ENCODE measurements around the gene VPS26A.

The VPS26A gene

DNA sequence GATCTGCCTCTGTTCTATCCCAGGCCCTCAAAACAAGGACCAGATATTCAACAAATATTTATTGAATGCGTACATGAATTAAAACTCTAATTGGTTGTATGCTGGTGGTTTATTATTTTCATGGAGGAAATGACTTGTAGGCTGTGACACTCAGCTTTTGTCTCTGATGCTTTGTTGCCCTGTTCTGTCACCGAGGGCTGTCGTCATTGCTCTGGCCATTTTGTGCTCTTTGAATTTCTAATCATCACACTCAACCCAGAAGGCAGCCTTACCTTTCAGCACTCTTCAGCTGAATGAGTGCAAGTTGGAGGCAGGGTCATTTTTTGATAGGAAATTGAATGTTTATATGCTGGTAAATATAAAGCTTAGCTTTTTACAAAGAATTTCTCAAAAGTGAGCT lies 21.5 kb upstream of the VPS26A start:
- TF ChIP-seq SIN3A (IDR thresholded peaks at IDR 0.05; ENCODE audit: borderline replicate concordance, insufficient read depth, low read length) (no peak), POLR2AphosphoS5 (IDR thresholded peaks at IDR 0.05; ENCODE audit: low read depth, low read length) (no peak), FOXP2 (optimal IDR thresholded peaks at IDR 0.05; ENCODE audit: borderline replicate concordance, extremely low read depth, extremely low read length, insufficient read depth) (no peak), TAF1 (IDR thresholded peaks at IDR 0.05; ENCODE audit: borderline replicate concordance, insufficient read depth, low read length) (no peak)
- TF ChIP-seq, protein P1, sequence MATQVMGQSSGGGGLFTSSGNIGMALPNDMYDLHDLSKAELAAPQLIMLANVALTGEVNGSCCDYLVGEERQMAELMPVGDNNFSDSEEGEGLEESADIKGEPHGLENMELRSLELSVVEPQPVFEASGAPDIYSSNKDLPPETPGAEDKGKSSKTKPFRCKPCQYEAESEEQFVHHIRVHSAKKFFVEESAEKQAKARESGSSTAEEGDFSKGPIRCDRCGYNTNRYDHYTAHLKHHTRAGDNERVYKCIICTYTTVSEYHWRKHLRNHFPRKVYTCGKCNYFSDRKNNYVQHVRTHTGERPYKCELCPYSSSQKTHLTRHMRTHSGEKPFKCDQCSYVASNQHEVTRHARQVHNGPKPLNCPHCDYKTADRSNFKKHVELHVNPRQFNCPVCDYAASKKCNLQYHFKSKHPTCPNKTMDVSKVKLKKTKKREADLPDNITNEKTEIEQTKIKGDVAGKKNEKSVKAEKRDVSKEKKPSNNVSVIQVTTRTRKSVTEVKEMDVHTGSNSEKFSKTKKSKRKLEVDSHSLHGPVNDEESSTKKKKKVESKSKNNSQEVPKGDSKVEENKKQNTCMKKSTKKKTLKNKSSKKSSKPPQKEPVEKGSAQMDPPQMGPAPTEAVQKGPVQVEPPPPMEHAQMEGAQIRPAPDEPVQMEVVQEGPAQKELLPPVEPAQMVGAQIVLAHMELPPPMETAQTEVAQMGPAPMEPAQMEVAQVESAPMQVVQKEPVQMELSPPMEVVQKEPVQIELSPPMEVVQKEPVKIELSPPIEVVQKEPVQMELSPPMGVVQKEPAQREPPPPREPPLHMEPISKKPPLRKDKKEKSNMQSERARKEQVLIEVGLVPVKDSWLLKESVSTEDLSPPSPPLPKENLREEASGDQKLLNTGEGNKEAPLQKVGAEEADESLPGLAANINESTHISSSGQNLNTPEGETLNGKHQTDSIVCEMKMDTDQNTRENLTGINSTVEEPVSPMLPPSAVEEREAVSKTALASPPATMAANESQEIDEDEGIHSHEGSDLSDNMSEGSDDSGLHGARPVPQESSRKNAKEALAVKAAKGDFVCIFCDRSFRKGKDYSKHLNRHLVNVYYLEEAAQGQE (IDR thresholded peaks at IDR 0.05; ENCODE audit: insufficient read depth in 1 of 2, low read depth in 2 of 2, low read length in 2 of 2), result no peak

GRCh38 chr10:69103784-69104183 lies 20.2 kb upstream of the VPS26A start:
- TF ChIP-seq SIN3A (IDR thresholded peaks at IDR 0.05; ENCODE audit: borderline replicate concordance, insufficient read depth, low read length) (no peak), TAF1 (IDR thresholded peaks at IDR 0.05; ENCODE audit: borderline replicate concordance, insufficient read depth, low read length) (no peak)

DNA sequence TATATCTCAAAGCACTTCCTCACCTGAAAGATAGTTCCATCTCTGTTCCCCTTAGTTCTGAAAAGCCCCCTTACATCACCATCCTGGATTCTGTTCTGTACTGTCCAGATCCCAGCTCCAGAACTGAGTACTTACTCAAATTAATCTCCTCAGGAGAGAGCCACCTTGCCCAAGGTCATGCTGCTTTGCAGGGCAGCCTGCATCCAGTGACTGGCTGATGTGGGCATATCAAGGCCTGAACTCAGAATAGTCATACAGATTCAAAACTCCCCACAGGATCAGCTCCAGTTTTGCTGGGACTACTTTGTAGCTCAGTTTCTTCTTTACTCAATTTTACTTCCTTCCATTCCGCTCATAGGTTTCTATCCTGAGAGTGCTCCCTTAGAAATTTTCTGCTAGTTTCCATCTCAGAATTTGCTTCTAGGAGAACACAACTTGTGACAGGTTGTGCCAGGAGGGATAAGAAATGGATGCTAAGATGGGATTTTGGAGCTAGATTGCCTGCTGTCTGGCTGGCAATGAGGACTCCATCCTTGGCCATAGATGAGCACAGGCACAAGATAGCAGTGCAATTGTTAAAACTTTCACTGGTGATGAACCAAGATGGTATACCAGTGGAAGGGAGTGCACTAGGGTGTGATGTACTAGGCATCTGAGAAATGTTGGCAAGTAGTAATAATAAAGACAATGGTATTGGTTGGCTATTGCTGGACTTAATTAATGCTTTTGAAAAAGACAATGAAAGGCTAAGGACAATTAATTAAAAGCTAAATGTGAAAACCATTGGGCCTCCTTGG lies 18.8 kb upstream of the VPS26A start:
- no peak for TF ChIP-seq POLR2AphosphoS5 (IDR thresholded peaks at IDR 0.05; ENCODE audit: low read depth, low read length)
- TF ChIP-seq TAF1 (IDR thresholded peaks at IDR 0.05; ENCODE audit: borderline replicate concordance, insufficient read depth, low read length), result no peak
- TF ChIP-seq, protein P1 (IDR thresholded peaks at IDR 0.05; ENCODE audit: insufficient read depth in 1 of 2, low read depth in 2 of 2, low read length in 2 of 2), result no peak

GRCh38 chr10:69107176-69107490 lies 16.8 kb upstream of the VPS26A start:
- no peak for TF ChIP-seq SIN3A (IDR thresholded peaks at IDR 0.05; ENCODE audit: borderline replicate concordance, insufficient read depth, low read length)
- TF ChIP-seq POLR2AphosphoS5 (IDR thresholded peaks at IDR 0.05; ENCODE audit: low read depth, low read length), result no peak
- TF ChIP-seq, protein P1 (IDR thresholded peaks at IDR 0.05; ENCODE audit: insufficient read depth in 1 of 2, low read depth in 2 of 2, low read length in 2 of 2), result no peak
- no peak for TF ChIP-seq FOXP2 (optimal IDR thresholded peaks at IDR 0.05; ENCODE audit: borderline replicate concordance, extremely low read depth, extremely low read length, insufficient read depth)

DNA sequence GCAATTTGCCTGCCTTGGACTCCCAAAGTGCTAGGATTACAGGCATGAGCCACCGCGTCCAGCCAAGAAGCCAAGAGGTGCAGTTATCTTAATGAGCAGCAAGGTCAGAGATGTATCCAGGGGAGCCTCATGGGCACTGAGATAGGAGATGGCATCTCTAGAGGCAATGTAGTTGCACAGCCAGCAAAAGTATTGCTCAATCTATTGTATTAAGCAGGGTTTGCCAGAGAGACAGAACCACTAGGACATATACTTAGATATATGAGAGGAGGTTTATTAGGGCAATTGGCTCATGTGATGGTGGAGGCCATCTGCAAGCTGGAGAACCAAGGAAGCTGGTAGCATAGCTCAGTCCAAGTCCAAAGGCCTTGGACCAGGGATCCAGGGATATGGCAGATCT lies 16.3 kb upstream of the VPS26A start:
- TF ChIP-seq, protein P1 (IDR thresholded peaks at IDR 0.05; ENCODE audit: insufficient read depth in 1 of 2, low read depth in 2 of 2, low read length in 2 of 2), result no peak
- no peak for TF ChIP-seq SIN3A (IDR thresholded peaks at IDR 0.05; ENCODE audit: borderline replicate concordance, insufficient read depth, low read length)
- no peak for TF ChIP-seq FOXP2 (optimal IDR thresholded peaks at IDR 0.05; ENCODE audit: borderline replicate concordance, extremely low read depth, extremely low read length, insufficient read depth)
- no peak for TF ChIP-seq TAF1 (IDR thresholded peaks at IDR 0.05; ENCODE audit: borderline replicate concordance, insufficient read depth, low read length)
- TF ChIP-seq POLR2AphosphoS5 (IDR thresholded peaks at IDR 0.05; ENCODE audit: low read depth, low read length), result no peak

All from PFSK-1 (cell line).